ENCODE data around the gene LEMD1.

DNA sequence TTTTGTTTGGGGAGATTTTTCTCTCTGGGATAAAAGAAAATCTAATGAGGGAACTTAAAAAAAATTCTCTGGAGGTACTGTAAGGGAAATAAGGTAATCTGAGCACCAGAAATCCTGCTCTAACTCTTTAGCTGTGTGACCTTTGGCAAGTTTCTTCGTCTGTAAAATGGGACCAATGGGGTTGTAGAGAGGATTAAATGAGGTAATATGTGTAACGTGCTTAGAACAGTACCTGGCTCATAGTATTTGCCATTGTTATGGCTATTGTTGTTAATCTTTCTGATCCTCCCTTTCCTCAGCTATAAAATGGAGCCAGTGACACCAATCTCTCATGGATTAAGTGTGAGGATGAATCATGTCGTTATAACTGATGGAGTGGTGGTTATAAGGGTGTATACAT lies 64.3 kb downstream of the LEMD1 start:
- TF ChIP-seq, protein P1, sequence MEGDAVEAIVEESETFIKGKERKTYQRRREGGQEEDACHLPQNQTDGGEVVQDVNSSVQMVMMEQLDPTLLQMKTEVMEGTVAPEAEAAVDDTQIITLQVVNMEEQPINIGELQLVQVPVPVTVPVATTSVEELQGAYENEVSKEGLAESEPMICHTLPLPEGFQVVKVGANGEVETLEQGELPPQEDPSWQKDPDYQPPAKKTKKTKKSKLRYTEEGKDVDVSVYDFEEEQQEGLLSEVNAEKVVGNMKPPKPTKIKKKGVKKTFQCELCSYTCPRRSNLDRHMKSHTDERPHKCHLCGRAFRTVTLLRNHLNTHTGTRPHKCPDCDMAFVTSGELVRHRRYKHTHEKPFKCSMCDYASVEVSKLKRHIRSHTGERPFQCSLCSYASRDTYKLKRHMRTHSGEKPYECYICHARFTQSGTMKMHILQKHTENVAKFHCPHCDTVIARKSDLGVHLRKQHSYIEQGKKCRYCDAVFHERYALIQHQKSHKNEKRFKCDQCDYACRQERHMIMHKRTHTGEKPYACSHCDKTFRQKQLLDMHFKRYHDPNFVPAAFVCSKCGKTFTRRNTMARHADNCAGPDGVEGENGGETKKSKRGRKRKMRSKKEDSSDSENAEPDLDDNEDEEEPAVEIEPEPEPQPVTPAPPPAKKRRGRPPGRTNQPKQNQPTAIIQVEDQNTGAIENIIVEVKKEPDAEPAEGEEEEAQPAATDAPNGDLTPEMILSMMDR (IDR thresholded peaks at IDR 0.05): no peak
- TF ChIP-seq POLR2AphosphoS5 (IDR thresholded peaks at IDR 0.05): no peak

Measured in suprapubic skin (tissue), 3 donors.